Stimulated activated CD4-positive, alpha-beta T cell treated with anti-CD3 and anti-CD28 coated beads, TNF-alpha, amount 100 ng/mL, for 24 hours (primary cell): ENCODE measurements around the gene KCTD17.

Experiments
- DNase-seq, 3 experiments: peaks; one replicate each; pipeline ENCODE4 v3.0.0-alpha.2; 2020; ENCODE audit warnings: low read depth in 3 of 3

KCTD17 gene

DNA sequence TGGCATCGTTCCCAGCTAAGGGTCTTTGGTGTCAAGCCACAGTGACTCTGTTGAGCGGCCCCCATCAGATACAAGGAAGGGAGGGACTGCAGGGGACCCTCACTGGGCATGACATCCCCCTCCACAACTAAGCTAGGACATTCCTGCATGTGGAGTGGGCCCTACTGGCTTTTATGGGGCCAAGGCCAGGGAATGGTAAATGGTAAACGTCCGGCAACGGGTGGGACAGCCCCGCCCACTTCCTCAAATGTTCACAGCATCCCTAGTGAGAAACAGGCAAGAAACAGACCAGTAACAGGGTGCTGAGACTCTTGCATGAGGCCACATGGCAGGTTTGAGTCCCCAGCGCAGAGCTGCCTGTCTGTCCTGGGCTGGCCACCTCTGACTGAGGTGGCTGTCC is 53.6 kb downstream of the KCTD17 start:
- DNase-seq: no peak

GRCh38 chr22:37105990-37106389 is 54.4 kb downstream of the KCTD17 start:
- DNase-seq: no peak

DNA sequence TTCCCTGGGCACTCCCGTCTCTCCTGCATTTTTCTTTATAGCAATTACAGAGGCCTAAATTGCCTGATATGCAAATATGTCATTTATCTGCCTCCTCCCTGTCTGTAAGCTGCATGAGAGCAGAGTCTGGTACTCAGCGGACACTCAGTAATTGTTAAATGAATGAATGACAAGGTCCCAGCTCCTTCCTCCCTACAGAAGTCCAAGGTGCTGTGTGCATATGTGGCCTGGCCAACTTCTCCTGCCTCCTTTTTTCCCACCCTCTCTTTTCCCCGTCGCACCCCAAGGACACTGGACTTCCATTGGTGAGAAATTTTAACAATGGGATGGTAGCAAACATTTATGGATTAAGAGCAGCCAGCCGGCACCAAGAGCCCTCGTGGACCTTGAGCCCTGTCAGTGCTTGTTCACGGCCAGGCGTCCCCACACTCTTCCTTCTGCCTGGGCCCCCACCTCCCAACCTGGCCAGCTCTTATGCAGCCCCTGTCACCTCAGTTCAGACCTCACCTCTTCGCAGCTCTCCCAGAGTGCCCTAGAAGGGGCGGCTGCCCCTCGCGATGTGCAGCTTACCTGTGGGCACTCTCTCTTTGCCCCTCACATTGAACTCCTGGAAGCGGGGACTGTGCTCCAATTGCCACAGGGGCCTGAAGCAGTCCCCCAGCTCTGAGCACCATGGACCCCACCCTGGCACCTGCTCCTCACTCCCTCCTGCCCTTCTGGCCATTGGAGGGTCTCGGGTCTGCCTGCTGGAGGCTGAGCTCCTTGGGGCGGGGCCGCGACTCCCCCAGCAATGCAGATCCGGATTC is 56.5 kb downstream of the KCTD17 start:
- no peak for DNase-seq

DNA sequence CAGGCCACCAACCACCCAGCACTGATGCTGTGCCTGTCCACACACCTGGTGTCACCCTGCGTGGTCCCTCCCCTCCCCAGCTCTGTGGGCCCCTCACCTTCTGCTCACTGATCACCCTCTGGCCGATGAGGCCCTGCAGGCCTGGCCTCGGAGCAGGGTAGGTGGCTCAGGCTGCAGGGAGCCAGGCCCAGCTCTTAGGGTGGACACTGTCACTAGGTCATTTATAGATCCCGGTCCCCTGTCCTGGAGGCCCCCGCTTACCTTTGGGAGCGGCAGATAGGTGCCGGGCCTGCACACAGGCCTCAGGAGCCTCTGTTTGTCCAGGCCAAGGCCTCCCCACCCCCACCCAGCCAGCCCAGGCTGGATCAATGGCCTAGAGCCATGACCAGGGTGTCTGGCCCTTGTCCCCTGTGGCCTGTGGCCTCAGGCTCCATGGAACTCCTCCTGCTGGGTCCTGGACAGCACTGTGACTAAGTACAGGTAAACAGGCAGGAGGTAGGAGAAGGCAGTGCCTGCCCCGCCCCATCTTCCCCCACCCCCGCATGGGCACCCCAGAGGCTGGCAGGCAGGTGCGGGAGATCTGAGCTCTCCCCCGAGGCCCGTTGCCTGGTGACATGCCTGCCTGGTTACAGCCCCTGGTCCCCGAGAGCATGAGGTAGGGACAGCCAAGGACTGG is 57.8 kb downstream of the KCTD17 start, which contains the start of gene TMPRSS6:
TSS of gene TMPRSS6 (minus strand) at position 472 of the 676 bp plus-strand sequence. CDS start 6,296 bp downstream, outside the sequence.
- DNase-seq: no peak

GRCh38 chr22:37111156-37111717 is 59.7 kb downstream of the KCTD17 start:
- no peak for DNase-seq

- DNase-seq: no peak
Observed at GRCh38 chr22:37112084-37112728, 60.7 kb downstream of the KCTD17 start.
